KBM-7 (cell line): ENCODE results near the gene PPP2R2C.

Experiments
- DNase-seq: peaks from one replicate; pipeline ENCODE4 v3.0.0-alpha.2; 2015
- in situ Hi-C: fragments of 300-500 bp; cut with MboI; formaldehyde crosslinking; loops from 2 replicates; pipeline ENCODE4 v1.14.3; 2020; ENCODE audit warnings: low sequenced_read_pairs, low pct_unique_long_range_greater_than_20kb, mixed read lengths

PPP2R2C gene

DNA sequence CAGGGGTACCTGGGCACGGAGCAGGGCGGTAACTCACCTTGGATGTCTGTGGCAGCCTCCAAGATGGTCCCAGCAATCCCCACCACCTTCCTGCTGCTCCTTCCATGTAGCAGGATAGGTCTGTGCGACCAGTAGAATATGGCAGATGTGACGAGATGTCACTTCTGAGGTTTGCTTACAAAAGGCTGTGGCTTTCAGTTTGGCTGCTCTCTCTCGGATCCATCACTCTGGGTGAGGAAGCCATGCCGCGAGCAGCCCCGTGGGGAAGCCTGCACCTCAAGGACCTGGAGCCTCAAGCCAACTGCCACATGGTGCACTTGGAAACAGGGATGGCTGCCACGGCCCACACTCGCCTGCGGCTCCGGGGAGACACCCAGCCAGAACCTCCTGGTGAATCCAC, 165.2 kb downstream of the PPP2R2C start:
- no peak for DNase-seq
- in situ Hi-C loops = no loop called here

DNA sequence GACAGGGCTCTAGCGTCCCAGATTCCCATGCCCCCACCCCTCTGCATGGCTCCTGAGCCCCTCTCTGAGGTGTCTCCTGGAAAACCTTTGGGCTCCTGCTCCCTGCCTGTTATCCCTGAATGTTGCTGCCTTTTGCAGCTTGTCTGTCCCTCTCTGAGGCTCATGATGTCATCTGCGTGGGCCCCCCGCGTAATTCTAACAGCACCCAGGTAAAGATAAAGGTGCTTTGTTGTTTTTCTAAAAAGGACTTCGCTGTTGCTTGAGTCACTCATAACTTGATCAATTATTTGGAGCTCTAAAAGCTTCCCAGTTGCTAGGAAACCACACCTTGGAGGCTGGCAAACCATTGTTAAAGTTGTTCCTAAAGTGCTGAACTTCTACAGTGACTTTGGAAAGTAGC, 166.1 kb downstream of the PPP2R2C start:
- DNase-seq = no peak
- in situ Hi-C loops = no loop called here

DNA sequence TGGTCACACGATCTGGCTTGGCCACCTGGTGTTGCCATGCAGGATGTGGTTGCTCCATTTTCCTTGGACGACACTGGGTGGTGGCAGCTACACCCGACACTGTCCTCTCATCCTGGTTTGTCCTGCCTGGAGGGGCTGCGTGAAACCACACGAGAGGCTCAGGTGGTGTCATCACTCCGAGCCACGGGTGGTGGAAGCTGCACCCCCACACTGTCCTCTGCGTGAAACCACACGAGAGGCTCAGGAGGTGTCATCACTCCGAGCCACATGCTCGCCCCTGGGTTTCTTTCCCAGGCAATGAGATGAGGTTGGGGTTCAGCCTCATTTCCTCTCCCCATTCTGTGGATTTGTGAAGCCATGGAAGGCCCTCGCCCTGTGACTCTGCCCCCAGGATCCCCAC, 168.5 kb downstream of the PPP2R2C start:
- no peak for DNase-seq
- in situ Hi-C loops = no loop called here

DNA sequence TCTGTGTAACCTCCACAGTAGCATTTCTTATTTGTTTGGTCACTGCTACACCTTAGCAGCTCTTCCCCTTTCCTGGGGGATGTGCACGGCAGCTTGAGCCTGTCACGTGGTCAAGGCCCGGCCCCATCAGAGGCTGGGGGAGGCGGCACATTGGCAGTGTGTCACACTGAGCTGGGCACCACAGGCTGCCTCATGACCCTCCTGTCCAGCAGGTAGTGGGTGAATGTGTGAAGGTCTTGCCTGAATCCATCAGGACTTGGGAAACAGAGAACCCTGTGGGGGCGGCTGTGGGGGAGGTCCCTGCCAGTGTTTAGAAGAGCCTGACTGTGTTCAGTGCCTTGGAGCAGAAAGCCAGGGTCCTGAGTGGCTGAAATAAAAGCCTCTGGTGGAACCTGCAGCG, 169.5 kb downstream of the PPP2R2C start:
- in situ Hi-C loops = no loop called here
- no peak for DNase-seq

DNA sequence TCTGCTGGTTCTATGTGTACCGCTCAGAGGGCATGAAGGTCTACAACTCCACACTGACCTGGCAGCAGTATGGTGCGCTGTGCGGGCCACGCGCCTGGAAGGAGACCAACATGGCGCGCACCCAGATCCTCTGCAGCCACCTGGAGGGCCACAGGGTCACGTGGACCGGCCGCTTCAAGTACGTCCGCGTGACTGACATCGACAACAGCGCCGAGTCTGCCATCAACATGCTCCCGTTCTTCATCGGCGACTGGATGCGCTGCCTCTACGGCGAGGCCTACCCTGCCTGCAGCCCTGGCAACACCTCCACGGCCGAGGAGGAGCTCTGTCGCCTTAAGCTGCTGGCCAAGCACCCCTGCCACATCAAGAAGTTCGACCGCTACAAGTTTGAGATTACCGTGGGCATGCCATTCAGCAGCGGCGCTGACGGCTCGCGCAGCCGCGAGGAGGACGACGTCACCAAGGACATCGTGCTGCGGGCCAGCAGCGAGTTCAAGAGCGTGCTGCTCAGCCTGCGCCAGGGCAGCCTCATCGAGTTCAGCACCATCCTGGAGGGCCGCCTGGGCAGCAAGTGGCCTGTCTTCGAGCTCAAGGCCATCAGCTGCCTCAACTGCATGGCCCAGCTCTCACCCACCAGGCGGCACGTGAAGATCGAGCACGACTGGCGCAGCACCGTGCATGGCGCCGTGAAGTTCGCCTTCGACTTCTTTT, 170.5 kb downstream of the PPP2R2C start:
- DNase-seq = no peak
- in situ Hi-C loops = no loop called here

DNA sequence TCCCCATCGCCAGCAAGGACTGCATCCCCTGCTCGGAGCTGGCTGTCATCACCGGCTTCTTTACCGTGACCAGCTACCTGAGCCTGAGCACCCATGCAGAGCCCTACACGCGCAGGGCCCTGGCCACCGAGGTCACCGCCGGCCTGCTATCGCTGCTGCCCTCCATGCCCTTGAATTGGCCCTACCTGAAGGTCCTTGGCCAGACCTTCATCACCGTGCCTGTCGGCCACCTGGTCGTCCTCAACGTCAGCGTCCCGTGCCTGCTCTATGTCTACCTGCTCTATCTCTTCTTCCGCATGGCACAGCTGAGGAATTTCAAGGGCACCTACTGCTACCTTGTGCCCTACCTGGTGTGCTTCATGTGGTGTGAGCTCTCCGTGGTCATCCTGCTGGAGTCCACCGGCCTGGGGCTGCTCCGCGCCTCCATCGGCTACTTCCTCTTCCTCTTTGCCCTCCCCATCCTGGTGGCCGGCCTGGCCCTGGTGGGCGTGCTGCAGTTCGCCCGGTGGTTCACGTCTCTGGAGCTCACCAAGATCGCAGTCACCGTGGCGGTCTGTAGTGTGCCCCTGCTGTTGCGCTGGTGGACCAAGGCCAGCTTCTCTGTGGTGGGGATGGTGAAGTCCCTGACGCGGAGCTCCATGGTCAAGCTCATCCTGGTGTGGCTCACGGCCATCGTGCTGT, 171.2 kb downstream of the PPP2R2C start:
- no peak for DNase-seq
- in situ Hi-C loops = no loop called here

DNA sequence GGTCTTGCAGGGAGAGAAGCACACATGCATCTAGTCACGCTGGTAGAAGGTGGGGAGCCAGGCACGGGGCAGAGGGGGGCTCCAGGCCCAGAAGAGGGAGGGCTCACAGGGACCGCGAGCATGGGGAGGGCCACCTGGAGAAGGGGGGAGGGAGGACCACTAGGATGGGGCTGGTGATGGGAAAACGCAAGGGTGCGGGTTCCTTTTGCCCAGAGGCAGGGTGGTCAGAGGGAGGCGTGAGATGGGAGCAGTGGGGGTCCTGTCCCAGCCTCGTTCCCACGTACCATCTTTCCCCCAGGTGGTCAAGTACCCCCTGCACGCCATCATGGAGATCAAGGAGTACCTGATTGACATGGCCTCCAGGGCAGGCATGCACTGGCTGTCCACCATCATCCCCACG, 172.1 kb downstream of the PPP2R2C start:
- DNase-seq = no peak
- in situ Hi-C loops = no loop called here

DNA sequence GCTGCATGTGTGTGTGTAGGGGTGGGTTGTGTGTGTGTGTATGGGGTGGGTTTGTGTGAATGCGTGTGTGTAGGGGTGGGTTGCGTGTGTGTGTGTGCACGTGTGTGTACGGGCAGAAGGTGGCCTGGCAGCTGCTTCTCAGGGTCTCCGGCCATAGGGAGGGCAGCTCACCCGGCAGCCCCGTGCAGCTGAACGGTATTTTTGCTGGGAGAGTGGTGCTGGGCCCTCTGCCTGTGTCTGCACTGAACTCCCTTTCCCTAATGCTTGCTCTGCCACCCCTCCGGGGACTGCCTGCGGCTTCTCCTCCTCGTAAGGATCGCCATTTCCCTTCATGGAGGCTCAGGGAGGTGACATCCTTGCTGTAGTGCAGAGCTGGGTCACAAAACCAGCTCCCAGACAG, 172.5 kb downstream of the PPP2R2C start:
- no peak for DNase-seq
- in situ Hi-C loops = no loop called here

DNA sequence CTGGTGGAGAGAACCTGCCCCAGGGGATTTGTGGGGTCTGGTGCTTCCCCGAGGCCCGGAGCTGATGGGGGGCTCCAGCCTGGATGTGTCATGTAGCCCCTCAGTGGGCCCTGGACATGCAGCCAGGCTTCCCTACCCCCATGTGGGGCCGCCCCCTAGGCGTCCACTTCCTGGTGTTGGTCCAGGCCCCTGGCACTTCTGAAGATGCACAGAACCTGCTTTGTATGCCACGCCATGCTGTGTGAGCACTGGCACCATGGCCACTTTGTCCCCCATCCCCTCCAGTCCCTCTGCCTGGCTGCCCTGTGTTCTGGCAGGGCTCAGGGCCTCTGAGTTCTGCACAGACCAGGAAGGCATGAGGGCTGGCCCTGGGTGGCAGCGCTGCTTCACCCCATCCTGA, 173.6 kb downstream of the PPP2R2C start:
- in situ Hi-C loops = no loop called here
- DNase-seq = no peak

DNA sequence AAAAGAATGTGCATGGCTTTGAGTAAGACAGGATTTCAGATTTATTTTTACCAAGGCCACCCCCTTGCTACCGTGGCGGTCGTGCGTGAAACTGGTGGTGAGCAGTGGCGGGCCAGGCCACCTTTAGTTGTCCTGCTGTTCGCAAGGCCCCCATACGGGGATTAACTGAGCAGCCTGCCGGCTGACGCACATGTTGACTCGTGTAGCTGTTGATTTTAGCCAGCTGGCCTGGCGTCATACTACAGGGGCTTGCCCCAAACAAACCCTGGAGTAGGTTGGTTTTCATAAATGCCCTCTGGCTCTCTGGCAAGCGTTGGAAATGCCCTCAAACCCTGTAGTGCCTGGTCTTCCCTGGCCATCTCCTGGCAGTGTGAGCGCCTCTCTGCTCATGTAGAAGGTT, 174.4 kb downstream of the PPP2R2C start:
- in situ Hi-C loops = no loop called here
- DNase-seq = no peak

DNA sequence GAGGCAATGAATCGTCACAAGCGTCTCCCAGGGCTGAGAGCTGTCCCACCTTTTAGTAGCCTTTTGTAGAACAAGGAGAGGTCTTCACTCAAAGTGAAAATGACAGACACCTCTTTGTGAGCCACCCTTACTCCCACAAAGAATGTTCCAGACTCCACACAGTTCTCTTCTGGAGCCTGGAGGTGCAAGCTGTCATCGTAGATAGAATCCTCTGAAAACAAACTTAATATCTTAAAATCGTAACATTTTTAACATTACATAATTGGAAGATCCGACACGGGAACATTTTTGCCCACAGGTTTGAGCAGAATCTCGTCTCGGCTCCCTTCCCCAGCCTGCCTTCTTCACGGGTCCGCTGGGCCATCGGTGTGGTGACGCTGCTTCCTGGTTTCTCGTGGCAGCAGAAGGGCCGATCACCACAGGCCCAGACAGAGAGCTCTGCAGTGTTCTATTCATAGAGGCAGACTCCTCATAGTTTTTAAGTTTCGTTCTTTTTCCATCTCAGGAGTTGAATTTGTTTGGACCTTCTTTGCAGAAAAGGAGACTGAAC, 175.1 kb downstream of the PPP2R2C start:
- DNase-seq = no peak
- in situ Hi-C loops = no loop called here

DNA sequence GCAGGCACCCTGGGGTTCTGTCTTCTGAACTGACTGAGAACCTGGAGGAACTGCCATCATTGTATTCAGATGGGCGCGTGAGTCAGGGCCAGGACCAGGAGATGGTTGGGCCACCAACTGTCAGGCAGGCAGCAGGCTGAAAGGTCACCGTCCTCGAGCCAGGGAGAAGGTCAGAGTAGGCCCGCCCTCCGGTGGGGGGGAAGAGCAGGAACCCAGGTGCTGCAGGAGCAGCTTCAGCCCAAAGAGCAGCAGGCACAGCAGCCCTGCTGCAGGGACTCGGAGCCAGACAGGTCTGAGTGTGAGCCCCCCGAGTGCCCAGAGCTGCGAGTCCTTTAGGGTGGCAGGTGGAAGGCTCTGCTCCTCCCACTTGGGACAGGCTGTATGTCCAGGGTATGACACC, 176.4 kb downstream of the PPP2R2C start:
- no peak for DNase-seq
- in situ Hi-C loops = no loop called here

DNA sequence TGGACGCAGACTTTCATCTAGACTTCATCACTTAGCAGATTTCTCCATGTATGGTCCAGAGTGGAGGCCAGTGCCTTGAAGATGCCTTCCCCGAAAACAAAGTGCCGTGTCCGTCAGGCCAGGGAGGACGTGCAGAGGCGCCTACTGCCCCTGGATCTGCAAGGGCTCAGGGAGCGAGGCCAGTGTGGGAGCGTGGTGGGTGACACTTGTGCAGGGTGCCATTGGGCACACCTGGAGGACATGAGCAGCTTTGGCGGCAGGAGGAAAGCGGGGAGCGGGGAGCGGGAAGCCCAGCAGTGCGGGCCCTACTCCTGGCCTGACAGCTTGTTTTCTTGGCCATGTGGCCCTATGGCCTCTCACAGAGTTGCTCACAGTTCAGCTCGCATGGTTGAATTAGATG, 176.9 kb downstream of the PPP2R2C start:
- in situ Hi-C loops = no loop called here
- no peak for DNase-seq

DNA sequence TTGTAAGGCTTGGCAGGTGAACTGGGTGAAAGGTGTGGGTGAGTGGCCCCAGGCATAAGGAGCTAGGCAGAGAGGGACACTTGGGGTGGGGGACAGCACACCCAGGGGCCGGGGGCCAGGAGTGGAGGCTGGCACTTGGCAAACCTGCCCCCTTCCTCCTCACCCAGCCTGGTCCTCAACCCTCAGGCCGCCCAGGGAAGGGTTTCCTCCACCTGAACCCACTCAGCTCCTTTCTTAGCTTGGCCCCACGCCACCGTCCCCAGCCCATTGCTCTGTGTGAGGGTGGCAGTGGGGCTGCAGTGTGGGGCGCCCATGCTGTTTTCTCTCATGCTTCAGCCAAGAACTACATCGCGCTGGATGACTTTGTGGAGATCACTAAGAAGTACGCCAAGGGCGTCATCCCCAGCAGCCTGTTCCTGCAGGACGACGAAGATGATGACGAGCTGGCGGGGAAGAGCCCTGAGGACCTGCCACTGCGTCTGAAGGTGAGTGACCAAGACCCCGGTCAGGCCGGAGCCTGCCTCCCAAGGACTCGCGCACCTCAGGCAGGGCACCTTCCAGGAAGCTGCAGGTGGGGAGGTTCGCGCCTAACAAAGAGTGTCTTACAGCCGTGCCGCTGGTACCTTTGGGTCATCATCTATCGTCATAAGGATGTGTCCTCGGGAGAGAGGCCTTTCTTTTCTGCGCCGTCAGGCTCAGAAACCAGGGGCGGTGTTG, 177.6 kb downstream of the PPP2R2C start:
- no peak for DNase-seq
- in situ Hi-C loops = no loop called here

DNA sequence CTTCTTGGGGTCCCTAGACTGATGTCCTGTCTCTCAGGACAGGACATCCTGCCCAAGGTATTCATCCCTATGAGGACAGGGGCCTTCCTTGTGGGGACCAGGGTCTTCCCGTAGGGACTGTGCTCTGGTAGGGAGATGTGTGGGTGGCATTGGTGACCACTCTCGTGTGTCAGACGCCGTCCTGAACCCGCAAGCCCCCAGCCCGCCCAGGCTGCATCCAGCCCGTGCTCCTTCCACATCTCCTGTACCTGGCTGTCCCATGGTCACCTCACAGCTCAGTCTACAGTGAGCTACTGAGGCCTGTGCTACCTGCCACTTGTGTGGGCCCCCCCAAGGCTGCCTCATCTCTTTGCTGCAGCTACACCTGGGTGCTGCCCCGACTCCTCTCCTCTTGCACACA, 178.8 kb downstream of the PPP2R2C start:
- in situ Hi-C loops = no loop called here
- no peak for DNase-seq

DNA sequence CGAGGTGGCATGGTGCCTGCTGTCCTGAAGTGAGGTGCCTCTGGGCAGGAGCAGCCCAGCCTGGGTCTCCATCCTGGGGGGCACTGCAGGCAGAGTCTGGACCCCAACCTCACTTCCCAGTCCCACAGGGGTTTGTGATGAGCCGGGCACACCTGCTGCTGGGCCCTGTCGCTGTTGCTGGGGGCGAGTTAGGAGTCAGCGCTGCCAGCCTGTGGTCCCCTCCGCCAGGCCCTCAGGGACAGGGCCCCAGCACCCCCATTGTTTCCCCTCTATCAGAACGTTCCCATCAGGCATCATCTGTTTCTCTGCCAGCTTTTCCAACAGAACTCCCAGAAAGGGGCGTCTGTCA, 179.3 kb downstream of the PPP2R2C start:
- no peak for DNase-seq
- in situ Hi-C loops = no loop called here

DNA sequence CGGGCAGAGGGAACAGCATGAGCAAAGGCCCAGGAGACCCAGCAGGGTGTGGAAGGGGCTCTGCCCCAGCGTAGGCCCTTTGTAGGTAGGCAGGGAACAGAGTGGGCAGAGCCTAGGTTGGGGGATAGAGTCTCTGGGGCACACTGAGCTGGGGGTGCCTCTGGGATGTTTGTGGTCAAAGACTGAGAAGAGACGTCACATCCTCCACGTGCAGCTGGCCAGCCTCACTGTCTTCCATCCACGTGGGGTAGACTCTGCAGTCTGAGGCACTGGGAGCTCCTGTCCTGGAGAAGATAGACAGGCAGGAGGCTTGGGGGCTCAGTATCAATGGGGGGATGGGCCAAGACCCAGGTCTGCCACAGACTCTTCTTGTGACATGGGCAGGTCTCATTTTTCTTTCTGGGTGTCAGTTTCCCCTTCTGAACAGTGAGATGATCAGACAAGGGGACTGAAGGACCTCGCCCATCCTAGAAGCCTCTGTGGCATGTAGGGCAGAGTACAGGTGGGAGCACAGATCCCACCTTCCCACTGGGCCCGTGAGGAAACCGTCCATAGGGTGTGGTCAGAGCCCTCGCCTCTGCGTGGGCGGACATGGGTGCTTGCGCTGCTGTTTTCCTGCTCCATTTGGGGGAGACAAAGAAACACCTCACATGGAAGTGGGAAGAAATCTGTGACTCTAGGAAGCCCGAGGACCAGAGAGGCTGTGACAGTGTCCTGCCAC, 179.9 kb downstream of the PPP2R2C start:
- in situ Hi-C loops = no loop called here
- no peak for DNase-seq

DNA sequence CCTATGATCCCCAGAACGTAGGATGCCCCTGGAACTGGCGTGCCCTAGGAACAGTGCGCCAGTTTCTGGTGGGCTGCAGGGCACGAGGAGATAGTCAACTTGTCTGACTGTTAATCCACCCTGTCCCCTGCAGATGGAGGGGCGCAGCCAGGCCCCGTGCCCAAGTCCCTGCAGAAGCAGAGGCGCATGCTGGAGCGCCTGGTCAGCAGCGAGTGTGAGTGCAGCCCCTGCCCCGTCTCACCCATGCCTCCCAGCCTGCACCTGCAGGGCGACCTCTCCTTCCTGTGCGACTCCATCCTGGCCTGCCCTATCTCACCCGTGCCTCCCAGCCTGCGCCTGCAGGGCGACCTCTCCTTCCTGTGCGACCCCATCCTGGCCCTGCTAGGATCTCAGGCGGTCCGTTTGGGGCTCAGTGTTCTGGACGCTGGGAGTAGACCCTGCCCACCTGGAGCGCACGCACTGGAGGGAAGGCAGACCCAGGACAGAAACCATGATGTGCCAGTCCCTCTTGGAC, 180.6 kb downstream of the PPP2R2C start:
- no peak for DNase-seq
- in situ Hi-C loops = no loop called here

DNA sequence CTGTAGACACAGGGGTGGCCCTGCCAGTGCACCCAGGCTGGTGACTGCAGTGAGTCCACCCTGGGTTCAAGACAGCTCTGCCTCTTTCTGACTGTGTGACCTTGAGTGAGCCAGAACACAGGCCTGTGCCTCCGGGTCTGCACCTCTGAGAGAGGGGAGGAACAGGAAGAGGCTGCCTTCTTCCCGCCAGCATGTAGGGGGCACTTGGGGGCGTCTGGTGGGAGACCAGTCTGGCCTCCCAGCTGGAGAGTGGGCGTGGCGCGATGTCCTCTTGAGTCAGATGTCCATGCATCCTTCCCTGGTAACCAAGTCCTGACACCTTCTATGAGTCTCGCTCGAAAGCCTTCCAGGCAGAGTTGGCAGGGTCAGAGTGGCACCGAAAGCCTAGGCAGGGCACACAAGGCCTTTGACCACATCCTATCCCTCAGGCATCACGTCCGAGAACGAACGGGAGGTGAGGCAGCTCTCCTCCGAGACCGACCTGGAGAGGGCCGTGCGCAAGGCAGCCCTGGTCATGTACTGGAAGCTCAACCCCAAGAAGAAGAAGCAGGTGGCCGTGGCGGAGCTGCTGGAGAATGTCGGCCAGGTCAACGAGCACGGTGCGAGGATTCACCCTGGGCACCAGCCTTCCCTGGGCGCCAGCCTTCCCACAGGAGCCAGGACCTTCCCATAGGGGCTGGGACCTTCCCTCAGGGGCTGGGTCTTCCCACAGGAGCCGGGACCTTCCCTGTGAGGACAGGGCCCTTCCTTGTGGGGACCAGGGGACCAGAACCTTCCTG, 181.5 kb downstream of the PPP2R2C start:
- no peak for DNase-seq
- in situ Hi-C loops = no loop called here
